Erythroblast (primary cell): Measurements from ENCODE around the gene CSNK1E.

Source experiments
- DNase-seq, 2 experiments: peaks; one replicate each; lab custom pipeline; 2025; lab: John Stamatoyannopoulos, UW
- GATA1 ChIP-seq: IDR thresholded peaks from 2 replicates; pipeline ENCODE4 v1.6.1; 2011; ENCODE audit warnings: low read depth, mild to moderate bottlenecking, control low read depth, low read length, moderate library complexity
- POLR2A ChIP-seq: IDR thresholded peaks from 2 replicates; pipeline ENCODE4 v1.6.1; 2011; ENCODE audit warnings: mild to moderate bottlenecking, low read length

Gene CSNK1E

GRCh38 chr22:38266120-38266519 is 51.1 kb downstream of the CSNK1E start:
- DNase-seq, result peak; percentile 21 to 42

DNA sequence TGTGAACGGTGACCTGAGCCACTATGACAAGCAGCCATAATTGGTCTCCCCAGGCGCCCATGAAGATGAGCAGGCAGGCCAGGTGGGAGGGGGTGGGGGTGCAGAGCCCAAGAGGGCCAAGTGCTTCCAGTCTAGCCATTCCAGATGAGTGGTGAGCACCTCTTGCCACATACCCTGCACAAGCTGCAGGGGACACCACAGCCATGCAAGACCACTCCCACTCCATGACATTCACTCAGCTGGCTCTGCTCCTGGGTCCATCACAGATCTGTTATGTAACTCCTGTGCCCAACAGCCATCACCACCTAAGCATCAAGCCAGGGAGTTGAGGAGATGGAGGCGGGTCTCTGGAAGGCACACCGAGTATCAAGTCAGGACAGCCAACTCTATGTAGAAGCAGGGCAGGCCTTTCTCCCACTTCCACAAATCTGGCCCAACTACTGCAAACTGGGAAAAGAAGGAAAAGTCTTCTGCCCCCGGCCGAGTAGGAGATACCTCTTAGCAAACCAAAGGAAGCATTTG is 52.9 kb downstream of the CSNK1E start:
- TF ChIP-seq POLR2A (no peak), GATA1 (no peak)
- no peak for DNase-seq

More at GRCh38 chr22:38266120-38266519, 51.1 kb downstream of the CSNK1E start:
- TF ChIP-seq POLR2A (no peak), GATA1 (no peak)

GRCh38 chr22:38262051-38262795 is 55.0 kb downstream of the CSNK1E start:
- TF ChIP-seq GATA1, result no peak
- no peak for TF ChIP-seq POLR2A
- DNase-seq, result peak; percentile 50 to 62

DNA sequence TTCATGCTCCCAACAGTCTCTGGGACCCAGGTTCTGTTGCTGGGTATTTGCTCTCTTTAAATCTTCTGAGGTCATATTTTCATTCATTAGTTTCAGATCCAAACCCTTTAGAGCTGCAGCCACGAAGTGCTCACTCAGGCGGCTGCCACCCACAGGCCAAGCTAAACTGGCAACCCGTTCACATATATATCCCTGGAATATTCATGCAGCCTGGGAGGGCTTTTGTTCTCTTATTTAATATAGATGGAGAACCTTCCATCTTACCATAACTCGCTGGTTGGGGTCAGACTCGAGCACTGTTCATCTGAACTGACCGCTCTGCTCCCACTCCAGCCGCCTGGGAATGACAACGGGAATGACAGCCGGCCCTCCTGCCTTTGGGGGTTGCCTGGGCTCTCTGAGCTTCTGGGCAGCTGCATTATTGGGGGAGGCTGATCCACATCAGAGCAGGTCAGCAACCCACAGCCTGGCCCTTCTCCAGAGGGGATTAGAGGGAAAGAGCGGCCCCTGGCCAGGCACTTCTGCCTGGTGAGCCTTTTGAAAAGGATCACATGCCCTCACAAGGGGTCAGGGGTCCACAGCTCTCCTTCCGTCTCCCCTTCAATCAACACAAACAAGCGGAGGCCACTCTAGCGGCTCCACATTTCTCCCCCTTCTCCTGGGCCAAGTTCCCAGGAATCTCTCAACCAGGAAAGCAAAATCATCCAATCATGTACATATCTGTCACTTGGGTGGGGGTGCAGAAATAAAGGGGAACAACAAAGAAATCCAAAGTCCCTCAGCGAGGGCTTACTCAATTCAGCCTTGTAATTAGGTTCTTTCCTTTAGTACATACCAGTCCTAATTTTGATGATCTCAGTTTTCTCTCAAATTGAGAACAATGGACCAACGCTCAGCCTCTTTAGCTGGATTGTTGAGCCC is 56.2 kb downstream of the CSNK1E start:
- DNase-seq, result no peak
- TF ChIP-seq GATA1, result no peak
- no peak for TF ChIP-seq POLR2A

GRCh38 chr22:38259370-38259769 is 57.9 kb downstream of the CSNK1E start:
- DNase-seq, result no peak
- no peak for TF ChIP-seq POLR2A
- TF ChIP-seq GATA1, result no peak

DNA sequence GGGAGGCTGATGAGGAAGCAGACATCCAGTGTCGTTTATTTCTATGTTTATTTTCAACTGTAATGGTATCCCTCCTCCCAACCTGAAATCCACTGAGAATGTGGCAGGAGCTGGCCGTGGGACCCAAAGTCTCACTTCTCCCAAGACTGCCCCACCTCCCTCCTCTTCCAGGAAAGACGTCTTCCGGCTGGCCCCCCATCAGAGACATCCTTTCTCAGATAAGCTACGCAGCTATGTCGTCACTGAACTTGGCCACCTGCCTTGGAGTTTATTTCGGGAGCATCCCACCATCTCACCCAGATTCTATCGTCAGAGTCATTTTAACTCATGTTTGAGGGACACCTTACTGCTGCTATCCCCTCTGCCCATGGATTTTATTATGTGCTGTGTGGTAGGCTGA is 58.3 kb downstream of the CSNK1E start:
- no peak for DNase-seq
- TF ChIP-seq GATA1, result no peak
- no peak for TF ChIP-seq POLR2A

DNA sequence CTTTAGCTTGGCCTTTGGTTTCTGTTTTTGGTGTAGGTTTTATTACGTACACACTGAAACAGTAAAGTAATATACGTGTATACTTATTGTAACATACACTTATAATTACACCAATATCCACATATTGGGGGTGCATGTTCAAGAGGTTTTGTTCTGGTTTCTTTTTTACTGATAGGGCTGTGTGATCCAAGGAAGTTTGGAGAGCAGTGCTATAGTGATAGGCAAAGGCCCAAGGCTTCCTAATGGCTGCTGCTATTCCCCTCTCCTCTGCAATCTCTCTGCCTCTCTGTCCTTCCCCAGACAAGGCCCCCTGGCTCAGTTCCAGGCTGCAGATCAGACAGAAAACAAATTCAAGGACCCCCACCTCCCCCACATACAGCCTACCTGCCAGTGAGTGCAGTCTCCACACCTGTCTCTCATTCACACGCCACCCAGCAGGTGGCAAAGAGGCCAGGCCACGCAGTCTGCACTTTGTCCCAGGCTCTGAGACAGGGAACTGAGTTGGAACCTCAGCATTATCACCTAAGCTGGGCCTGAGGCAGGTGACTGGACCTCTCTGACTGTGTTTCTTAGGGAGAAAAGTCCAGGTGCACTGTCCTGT is 59.5 kb downstream of the CSNK1E start:
- TF ChIP-seq GATA1 (no peak), POLR2A (no peak)

DNA sequence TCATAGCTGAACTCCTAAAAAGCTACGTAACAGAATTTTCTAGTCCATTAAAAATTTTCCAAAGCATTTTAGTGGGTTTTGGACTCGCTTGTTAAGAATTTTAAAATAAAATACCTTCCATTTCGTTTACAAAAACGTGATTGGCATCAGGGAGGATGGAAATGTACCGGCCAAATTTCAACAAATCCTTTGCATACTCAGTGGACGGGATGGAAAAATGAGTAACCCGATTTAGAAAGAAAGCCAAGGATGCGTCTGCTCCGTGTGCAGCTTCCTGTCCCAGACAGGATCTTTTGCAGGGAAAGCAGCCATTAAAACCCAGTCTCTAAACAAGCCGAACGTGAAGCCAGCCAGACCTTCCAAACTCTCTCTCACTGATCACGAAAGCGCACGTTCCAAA is 60.1 kb downstream of the CSNK1E start:
- TF ChIP-seq POLR2A, result no peak
- TF ChIP-seq GATA1, result no peak
- DNase-seq, result no peak

More for the DNA sequence above, 59.5 kb downstream of the CSNK1E start:
- DNase-seq, result no peak

DNA sequence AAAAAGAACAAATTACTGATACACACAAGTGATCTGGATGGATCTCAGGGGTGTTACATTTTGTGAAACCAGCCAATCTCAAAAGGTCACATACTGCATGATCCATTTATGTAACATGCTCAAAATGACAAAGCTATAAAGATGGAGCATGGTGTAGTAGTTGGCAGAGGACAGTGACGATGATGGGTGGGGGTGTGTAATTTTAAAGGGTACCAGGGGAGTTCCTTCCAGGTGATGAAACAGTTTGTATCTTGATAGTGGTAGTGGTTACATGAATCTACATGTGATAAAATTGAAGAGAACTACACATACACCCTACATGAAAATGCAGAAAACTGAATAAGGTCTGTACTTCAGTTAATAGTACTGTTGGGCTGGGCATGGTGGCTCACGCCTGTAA is 61.5 kb downstream of the CSNK1E start:
- TF ChIP-seq GATA1, result no peak
- TF ChIP-seq POLR2A, result no peak
- no peak for DNase-seq

GRCh38 chr22:38251341-38251692 is 65.9 kb downstream of the CSNK1E start:
- TF ChIP-seq POLR2A, result no peak
- no peak for TF ChIP-seq GATA1
- no peak for DNase-seq

DNA sequence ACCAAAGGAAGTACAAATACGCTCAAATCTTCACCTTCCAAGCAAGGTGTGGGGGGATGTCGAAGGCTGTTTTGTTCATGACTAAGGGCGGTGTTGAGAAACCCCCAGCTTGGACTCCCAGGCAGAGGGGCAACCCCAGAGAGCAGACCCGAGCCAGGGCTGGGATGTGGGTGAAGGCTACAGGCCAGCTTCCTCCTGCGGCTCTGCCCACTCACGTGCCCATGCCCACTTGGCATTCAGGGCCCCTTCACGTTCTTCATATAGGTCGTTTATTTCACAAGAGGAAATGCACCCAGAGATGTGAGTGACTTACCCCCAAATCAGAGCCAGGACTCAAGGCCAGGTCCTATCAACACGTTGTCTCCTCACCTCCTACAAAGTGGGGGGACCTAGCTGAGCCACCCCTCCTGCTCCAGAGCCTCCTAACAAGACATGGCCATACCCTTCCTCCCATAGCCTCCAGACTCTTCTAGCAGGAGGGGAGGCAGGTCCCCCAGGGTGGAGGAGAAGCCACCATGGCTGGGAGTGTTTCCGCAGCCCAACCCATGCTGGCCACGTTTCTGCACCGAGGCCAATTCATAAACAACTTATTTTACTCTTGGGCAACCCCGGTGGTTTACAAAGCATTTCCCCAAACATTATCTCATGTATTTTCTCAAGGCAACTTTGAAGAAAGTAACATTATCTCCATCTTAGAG is 66.4 kb downstream of the CSNK1E start:
- TF ChIP-seq POLR2A, result no peak
- no peak for DNase-seq

GRCh38 chr22:38249803-38250642 is 67.2 kb downstream of the CSNK1E start:
- DNase-seq, result no peak
- TF ChIP-seq POLR2A (no peak), GATA1 (no peak)
